ENCODE results near the gene BLACAT1. TPM values are rescaled to one million over a fixed set of nuclear protein-coding genes. Genes with fewer than 3 reads are reported as not detected.

The BLACAT1 gene
- total and polyA plus RNA-seq, 7 donors: 0.36 to 0.51 TPM; not detected in 5

DNA sequence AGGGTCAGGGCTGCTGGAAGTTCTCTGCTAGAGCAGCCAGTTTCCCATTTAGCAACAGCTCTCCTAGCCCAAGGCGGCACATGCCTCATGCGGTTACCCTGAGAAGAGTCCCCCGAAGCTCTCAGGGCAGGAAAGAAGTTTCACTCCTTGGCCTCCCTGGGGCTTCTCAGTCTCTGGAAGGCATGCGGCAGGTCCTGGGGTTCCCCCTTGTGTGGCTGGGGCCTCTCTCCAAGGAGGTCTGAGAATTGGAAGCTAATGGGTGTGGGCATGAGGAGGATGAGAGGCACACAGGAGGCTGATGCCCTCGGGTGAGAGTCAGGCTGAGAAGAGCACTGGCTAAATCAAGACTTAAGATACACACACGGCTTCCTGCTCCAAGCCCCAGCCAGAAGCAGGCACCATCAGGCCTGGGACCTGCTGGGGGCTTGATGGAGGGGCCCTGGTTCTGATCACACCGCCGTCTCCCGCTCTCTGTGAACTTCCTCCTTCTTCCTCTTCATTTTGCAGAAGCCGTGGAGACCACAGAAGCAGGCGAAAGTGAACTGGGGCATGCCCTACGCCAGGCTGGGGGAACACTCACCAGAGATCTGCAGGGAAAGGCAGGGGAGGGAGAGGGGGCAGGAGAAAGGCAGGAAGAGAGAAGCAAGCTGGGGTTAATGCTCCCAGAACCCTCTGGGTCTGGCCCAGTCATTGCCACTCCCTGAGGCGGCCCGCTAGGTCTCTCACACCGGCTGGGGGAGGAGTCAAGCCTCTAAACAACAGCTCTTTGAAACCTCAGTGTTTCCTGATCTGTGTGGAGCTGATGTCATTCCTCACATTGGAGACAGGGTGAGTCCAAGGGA lies 15.1 kb downstream of the BLACAT1 start:
- WGBS, 2 donors: 27 to 29% methylated on average over 15 of the region's 15 CpGs
- Histone ChIP-seq H3K27me3 (peaks cover 0 to 15% (median 0%) of the 10 kb centered on the region in 3 donors), H3K9me3 (no peaks in the 10 kb centered on the region), H3K4me3 (no peak overlapping the region), H3K4me1 (peaks cover 0 to 33% (median 24%) of the 10 kb centered on the region in 4 donors), H3K27ac (peak overlapping the region in 3 of 4 donors; percentile 5 to 54 (median 27)), H3K36me3 (no peaks in the 10 kb centered on the region)
- intact Hi-C loops (cut with DNase I): loop anchor here (5.0 kb wide), 1 partner anchor 47 kb away; no protein-coding TSS in a partner anchor
- TF ChIP-seq POLR2A (IDR thresholded peaks at IDR 0.05) (no peak), POLR2AphosphoS5 (IDR thresholded peaks at IDR 0.05) (peak in 1 of 4 donors; percentile 11)
- DNase-seq: peak; percentile 73

DNA sequence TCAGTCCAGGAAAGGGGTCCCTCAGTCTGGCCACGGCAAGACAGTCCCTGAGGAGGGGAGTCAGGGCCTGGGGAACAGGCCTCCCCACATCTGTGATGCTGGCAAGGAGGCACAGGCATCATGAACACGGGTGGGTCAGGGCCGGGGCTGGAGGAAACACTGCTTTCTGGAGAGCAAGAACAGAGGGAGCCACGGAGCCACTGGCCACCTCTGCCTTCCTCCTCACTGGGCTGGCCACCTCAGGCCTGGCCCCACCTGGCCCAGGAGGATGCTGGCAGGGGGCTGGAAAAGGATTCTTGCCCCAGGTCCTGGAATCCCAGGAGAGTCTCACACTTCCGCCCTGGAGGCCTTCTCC lies 15.7 kb downstream of the BLACAT1 start:
- WGBS, 2 donors: 72 to 78% methylated on average over 5 of the region's 5 CpGs
- Histone ChIP-seq H3K27me3 (peaks cover 0 to 20% (median 0%) of the 10 kb centered on the region in 3 donors), H3K36me3 (no peaks in the 10 kb centered on the region), H3K27ac (peak overlapping the region in 1 of 4 donors; percentile 54), H3K4me3 (no peak overlapping the region), H3K4me1 (peaks cover 0 to 27% (median 22%) of the 10 kb centered on the region in 4 donors), H3K9me3 (no peaks in the 10 kb centered on the region)
- TF ChIP-seq, protein P1, sequence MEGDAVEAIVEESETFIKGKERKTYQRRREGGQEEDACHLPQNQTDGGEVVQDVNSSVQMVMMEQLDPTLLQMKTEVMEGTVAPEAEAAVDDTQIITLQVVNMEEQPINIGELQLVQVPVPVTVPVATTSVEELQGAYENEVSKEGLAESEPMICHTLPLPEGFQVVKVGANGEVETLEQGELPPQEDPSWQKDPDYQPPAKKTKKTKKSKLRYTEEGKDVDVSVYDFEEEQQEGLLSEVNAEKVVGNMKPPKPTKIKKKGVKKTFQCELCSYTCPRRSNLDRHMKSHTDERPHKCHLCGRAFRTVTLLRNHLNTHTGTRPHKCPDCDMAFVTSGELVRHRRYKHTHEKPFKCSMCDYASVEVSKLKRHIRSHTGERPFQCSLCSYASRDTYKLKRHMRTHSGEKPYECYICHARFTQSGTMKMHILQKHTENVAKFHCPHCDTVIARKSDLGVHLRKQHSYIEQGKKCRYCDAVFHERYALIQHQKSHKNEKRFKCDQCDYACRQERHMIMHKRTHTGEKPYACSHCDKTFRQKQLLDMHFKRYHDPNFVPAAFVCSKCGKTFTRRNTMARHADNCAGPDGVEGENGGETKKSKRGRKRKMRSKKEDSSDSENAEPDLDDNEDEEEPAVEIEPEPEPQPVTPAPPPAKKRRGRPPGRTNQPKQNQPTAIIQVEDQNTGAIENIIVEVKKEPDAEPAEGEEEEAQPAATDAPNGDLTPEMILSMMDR (IDR thresholded peaks at IDR 0.05): no peak
- no peak for TF ChIP-seq POLR2A (IDR thresholded peaks at IDR 0.05)
- TF ChIP-seq EP300 (IDR thresholded peaks at IDR 0.05): no peak
- no peak for TF ChIP-seq POLR2AphosphoS5 (IDR thresholded peaks at IDR 0.05)
- intact Hi-C loops (cut with DNase I): loop anchor here (5.0 kb wide), 1 partner anchor 47 kb away; no protein-coding TSS in a partner anchor
- no peak for DNase-seq

DNA sequence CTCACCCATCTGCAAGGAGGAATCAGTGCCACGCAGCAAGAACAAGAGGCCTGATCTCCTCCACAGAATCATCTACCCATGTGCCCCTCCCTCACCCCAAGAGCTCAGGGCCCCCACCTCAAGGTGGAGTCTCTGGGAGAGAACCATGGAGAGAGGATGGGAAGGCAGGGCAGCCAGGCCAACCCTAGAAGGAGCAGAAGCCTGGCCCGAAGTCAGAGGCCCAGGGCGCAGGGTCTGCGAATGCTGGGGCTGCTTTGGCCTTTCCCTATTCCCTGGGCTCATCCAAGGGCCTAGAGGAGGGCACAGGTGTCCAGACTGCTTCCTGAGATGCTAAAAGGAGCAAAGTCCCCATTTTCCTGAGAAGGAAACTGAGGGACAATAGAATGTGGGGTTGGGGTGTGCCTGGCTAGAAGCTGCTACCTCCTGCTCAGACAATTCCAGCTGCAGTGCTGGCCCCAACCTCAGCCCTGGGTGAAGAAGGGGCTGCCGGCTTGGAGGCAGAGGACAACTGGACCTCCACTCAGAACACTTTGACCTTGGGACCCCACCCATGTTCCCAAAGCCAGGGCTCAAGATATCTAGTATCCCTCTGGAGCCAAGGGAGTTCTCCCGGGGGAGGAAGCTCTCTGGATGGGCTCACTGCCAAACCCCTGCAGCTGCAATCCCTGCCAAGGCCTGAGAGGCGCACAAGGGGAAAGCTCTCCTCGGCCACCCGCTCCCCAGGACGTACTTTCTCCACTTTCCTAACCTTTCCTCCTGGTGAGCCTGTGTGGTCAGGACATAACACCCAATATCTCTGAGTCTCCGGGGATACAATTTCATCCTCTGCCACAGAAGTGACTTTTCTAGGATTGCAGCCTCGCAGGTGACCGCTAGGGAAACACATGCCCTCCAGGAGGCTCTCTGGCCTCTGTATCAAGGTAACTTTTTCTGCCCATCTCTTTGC lies 17.4 kb downstream of the BLACAT1 start:
- no peak for TF ChIP-seq POLR2AphosphoS5 (IDR thresholded peaks at IDR 0.05)
- TF ChIP-seq, protein P1 (IDR thresholded peaks at IDR 0.05): peak; percentile 56 to 91 (median 63)
- peaks cover 0 to 20% (median 12%) of the 10 kb centered on the region in 4 donors for H3K4me1 ChIP-seq
- intact Hi-C loops (cut with DNase I): loop anchor here (5.0 kb wide), 1 partner anchor 86 kb away; no protein-coding TSS in a partner anchor
- WGBS, 2 donors: 41 to 58% methylated on average over 13 of the region's 13 CpGs
- no peaks in the 10 kb centered on the region for H3K36me3 ChIP-seq
- H3K27ac ChIP-seq: no peak overlapping the region
- no peaks in the 10 kb centered on the region for H3K9me3 ChIP-seq
- peaks cover 0 to 25% (median 0%) of the 10 kb centered on the region in 3 donors for H3K27me3 ChIP-seq
- DNase-seq: peak; percentile 93
- H3K4me3 ChIP-seq: no peak overlapping the region

DNA sequence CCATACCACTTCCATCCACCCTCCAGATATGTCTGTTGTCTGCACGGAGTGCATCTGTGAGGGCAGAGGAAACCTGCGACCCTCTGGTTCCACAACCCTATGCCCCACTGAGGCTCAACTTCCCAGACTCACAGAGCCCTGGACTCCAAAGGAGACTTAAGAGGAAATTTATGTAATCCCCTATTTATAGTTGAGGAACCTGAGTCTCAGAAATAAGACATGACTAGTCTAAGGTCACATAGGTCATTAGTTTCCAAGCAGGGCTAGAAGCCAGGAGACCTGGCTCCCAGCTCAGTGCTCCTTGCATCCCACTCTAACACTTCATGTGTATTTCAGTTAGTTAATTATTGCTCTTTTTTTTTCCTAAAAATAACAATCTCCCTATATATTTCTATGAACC lies 18.3 kb downstream of the BLACAT1 start:
- no peak overlapping the region for H3K4me3 ChIP-seq

More for the DNA sequence above, 18.3 kb downstream of the BLACAT1 start:
- Histone ChIP-seq H3K27me3 (peaks cover 0 to 25% (median 0%) of the 10 kb centered on the region in 3 donors), H3K4me1 (peaks cover 0 to 20% (median 12%) of the 10 kb centered on the region in 4 donors), H3K9me3 (no peaks in the 10 kb centered on the region), H3K36me3 (no peaks in the 10 kb centered on the region), H3K27ac (no peak overlapping the region)
- no peak for TF ChIP-seq POLR2A (IDR thresholded peaks at IDR 0.05)
- no peak for TF ChIP-seq EP300 (IDR thresholded peaks at IDR 0.05)
- TF ChIP-seq POLR2AphosphoS5 (IDR thresholded peaks at IDR 0.05): no peak
- TF ChIP-seq, protein P1 (IDR thresholded peaks at IDR 0.05): no peak
- intact Hi-C loops (cut with DNase I): loop anchor here (5.0 kb wide), 1 partner anchor 85 kb away; no protein-coding TSS in a partner anchor
- 92 to 94% methylated on average over 2 of the region's 2 CpGs for WGBS, 2 donors
- DNase-seq: no peak
